Pons (tissue), 1 donor: ENCODE data around the gene LRRC4C.
"Not testable (repeated sequence)": the region's sequence is repeated elsewhere in the genome, so short reads cannot be mapped to it uniquely, and the experiment has no call there.

ENCODE experiments used
- DNase-seq: peaks from one replicate; pipeline ENCODE4 v3.0.0-alpha.2; 2016; ENCODE audit warnings: low spot score

LRRC4C gene

DNA sequence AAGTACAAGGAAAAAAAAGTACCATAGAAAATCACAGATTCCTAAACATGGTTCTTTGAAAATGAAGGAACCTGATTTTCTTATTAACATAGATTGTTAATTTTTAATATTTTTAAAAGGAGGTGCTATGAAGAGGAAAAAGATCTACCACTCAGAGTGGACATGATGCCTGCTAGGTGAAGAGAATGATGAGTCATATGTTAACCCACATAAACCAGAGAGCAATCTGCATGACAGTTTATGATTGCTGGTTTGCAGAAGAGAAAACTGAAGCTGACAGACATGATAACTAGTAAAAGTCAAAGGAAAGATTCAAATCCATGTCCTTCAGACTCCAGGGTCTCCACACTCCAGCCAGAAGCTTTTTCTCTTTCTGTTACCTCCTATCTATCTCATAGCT, 1231.7 kb downstream of the LRRC4C start:
- no peak for DNase-seq

DNA sequence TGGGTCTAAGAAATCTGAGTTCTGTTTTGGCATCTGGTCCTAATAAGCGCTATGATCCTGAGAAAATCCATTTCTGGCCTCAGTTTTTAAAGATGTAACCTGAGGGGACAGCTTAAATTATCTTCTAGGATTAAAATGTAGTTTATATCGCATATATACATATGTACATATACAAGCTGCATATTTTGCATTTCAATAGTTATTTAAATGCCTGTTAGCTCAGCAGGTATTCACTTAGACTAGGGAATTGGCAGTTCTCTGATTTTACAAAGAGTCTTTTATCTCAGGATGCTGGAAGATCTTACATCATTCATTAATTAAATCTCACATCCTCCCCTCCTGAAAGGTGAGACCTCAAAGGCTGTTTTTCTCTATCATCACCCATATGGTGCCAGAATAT, 1232.8 kb downstream of the LRRC4C start:
- no peak for DNase-seq

DNA sequence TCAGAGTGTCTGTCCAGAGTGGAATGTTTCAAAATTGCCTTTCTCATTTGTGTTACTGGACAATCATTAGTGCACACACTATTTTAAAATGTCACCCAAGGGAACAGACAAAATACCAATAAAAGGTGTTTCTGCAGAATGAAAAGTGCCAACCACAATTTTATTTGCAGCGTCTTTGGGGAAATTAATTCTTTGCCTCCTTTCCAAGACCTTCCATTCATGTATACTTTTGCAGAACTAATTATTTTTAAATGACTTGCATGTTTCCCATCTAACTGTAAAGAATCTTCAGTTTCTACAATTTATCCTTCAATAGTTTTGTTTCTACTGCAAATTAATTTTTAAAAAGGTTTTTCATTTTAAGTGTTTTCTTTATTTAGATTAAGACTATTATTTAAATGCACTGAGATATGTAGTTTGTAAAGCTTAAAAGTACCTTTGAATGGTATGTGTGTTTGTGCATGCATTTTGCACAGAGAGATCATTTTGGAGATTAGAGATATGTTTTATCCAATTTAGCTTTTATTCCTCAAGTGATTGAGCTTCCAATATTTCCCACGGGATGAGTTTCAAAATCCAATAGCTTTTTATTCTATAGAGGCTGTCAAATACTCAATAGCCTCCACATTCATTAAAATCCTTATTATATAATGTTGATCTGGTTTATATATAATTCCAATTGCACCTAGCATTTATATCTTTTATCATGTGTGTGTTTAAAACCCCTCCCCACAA, 1235.7 kb downstream of the LRRC4C start:
- DNase-seq, result no peak

DNA sequence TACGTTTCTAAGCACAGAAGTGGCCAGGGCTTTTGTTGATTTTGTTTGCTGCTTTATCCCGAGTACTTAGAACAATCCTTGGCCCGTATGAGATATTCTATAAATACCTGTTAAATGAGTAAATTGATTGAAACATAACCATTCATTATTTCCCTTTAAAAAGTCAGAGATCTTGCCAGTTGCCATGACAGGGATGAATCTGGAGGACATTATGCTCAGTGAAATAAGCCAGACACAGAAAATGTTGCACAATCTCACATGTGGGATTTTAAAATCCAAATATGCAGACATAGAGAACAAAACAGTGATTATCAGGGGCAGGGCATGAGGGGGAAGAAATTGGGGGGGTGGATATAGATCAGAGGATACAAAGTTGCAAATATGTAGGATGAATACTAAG, 1240.1 kb downstream of the LRRC4C start:
- DNase-seq, result no peak

- peak; percentile 59 for DNase-seq
These were observed 1243.9 kb downstream of the LRRC4C start for GRCh38 chr11:40215556-40215955.

- no peak for DNase-seq
These were observed 1252.0 kb downstream of the LRRC4C start for GRCh38 chr11:40207416-40207815.

DNA sequence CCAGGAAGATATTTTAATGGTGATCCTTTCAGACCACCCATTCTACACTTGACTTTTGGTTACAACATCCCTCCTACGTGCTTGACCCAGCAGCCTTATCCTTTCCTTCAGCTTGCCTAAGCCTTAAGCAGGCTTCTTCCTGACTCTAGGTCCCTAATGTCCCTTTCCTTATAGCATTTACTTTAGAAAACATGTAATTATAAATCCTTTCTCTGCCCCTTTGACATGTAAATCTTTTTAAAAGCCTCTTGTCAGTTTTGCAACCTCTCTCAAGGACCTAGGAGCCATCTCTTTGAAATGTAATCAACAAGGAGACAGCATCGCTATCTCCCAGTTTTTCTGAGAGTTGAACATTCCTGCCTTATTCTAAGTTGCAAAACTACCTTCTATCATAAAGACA, 1255.2 kb downstream of the LRRC4C start:
- DNase-seq, result no peak

DNA sequence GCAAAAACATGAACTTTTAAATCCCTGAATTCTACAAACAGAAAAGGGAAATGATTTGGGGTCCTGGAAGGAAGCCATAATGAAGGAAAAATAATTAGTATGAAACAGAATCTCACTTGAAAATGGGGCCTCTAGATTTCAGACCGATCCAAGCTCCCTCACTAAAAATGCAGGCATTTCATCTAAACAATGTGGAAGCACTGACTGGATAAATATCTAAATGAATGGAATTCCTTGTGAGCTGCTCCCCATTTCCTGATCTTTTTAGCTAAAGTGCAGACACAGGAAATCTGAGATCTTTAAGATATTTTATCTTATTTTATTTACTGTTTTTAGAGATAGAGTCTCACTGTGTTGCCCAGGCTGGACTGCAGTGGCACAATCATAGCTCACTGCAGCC, 1255.8 kb downstream of the LRRC4C start:
- DNase-seq, result no peak

DNA sequence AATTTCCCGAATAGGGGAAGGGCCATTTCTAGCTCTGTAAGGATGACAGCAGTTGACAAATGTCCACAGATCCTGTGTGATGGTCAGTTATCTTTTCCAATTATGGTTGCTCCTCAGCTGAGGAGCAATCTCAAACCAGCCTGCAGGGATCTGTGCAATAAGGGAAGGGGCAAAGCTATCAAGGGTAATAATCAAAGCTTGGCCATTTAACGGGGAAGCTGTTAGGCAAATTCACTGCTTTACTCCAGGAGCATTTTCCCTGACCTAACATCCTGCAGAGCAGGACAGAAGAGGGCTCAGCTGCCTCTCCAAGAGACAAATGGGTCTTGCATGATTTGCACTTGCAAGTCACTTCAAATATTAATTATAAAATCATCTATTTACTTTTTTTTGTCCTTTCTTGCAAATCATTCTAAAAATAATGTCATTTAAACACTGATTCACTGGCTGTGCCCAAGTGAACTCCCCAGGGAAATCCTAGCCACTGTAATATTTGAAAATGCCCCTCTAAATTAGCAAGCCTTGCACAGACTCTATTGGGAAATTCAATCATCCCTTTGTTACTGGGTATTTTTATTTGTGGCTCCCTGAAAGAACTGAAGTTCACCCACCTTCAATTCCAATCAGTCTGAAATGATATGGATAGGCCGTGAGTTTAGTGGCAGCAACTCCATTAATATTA, 1256.7 kb downstream of the LRRC4C start:
- DNase-seq, result no peak

GRCh38 chr11:40192590-40192989, 1266.9 kb downstream of the LRRC4C start:
- DNase-seq, result not testable (repeated sequence)

GRCh38 chr11:40190294-40190693, 1269.2 kb downstream of the LRRC4C start:
- DNase-seq, result no peak

GRCh38 chr11:40188848-40189247, 1270.6 kb downstream of the LRRC4C start:
- no peak for DNase-seq

- DNase-seq, result no peak
These were observed 1272.2 kb downstream of the LRRC4C start for GRCh38 chr11:40187295-40187694.

DNA sequence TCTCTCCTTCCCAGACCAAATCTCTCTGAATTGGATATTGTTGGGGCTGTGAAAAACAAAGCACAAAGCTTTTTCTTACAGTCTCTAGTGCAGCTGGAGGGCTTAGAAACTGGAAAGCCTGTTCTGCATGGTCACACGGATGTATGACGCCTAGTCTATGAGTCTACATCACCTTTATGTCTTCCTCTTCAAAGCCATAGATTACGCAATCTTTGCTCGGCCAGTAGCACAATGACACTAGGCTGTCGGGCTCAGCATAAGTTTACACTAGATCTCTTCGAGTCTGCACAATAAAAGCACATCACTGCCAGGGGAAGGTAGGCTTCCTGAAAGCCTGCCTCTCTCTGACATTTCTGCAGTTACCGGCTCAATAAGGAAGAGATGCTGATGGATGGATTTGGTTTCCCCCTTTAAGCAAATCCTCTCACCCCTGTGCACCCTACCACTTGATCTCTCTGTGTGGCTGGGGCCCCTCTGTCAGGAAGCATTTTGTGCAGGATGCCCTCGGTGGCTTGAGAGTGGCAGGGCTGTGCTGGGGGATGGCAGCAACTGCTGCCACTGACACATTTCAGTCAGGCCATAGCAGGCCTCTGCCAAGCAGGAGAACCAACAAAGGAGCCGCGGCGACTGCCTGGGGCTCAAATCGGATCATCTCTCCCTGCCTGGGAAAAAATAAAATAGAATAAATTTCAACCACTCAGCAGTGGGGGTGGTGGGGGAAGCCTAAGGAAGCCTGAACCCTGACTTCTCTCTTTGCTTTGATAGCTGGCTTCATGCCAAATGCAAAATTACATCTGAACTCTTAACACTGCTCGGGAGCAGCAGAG, 1272.8 kb downstream of the LRRC4C start:
- peak; percentile 98 for DNase-seq

GRCh38 chr11:40185793-40186192, 1273.7 kb downstream of the LRRC4C start:
- DNase-seq, result peak; percentile 67

DNA sequence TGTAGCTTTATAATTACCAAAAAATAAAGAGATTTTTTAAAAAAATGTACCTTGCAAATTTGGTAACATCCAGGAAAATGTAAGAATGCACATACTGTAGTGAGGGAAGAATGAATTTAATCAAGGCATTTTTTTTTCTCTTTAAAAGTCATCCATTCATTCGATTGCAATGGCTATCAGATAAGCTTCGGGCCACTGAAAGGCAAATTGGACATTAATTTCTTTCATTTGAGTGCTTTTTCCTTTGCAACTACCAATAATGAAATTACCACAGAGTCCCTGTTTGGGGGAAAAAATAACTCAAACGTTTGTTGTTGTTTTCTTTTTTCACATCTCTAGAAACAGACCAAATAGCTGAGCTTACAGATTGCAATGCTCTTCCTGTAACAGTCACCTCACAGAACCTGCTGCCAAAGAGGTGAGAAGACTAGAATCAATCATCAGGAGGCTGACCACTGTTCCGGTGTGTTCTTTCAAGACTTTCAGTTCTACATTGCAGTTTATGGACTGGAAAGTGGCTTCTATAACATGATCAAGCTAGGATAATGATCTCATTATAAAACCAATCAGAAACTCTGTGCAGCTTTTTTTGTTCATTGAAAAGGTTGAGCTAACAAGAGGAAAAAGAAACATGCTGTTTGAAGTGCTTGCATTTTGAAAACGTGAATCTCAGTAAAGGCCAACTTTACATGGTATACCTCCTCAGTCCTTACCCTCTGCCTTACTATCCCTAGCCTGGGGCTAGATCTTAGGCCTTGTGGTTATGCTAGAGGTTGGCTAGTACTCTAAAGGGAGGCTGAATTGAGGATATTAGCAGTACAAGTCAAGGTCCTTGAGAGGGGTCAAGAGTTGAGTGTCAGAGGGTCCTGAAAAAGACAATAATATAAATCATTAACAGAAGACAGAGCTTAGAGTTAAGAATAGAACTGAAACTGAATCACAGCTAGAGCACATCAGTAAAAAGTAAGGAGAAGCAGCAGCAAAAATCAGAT, 1276.1 kb downstream of the LRRC4C start:
- DNase-seq, result no peak

- DNase-seq, result no peak
These were observed 1279.9 kb downstream of the LRRC4C start for GRCh38 chr11:40179541-40179940.

- no peak for DNase-seq
These were observed 1281.0 kb downstream of the LRRC4C start for GRCh38 chr11:40178470-40178869.

GRCh38 chr11:40175980-40176379, 1283.5 kb downstream of the LRRC4C start:
- DNase-seq, result no peak

DNA sequence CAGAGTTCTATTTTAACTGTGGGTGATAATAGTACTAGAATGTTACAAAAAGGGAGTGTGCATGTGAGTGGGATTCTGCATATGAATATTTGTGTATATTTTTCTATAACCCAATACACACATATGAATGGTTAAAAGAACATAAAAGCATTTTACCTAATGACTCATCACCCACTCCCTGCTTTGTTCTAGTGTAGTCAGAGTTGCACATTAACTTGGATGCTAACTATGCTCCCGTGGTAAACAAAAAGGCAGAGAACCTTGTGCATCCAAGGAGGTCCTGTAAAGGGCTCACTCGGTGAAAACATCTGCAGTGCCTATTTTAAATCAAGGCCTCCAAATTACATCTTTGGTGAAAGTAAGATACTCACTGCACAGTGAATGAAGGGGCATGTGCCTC, 1289.4 kb downstream of the LRRC4C start:
- DNase-seq, result no peak

DNA sequence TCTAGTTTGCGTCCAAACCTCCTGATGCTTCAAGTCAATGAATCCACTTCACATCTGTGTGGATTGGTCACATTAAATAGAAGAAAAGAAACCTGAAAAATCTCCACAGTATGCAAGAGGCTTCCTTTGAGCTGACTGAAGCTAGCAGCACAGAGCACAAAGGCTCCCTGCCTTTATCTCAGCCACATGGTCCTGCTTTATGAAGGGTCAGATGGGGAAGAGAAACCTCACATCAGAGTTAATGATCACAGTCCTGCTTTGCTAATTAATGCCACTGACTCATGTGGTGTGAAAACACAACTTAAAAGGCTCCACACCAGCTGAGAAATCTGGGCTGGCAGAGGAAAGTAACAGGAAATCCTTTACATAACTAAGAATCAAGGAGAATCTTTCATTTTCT, 1291.0 kb downstream of the LRRC4C start:
- no peak for DNase-seq

- not testable (repeated sequence) for DNase-seq
These were observed 1291.6 kb downstream of the LRRC4C start for GRCh38 chr11:40167805-40168204.
